Kidney (tissue), 14 donors: ENCODE results near the gene COMMD7. TPM values are rescaled to one million over a fixed set of nuclear protein-coding genes. Genes with fewer than 3 reads are reported as not detected.

Experiments used
- DNase-seq, 5 donors: peaks; one replicate each; pipeline ENCODE4 v3.0.0-alpha.2; 2013 to 2020
- FAIRE-seq: peaks from 2 replicates; lab custom pipeline; 2012; peaks lifted over from hg19 to GRCh38; lab: Jason Lieb, UNC
- H3K27ac ChIP-seq, 2 donors: one replicate each; pipeline ENCODE4 v1.7.0; 2013; ENCODE audit warnings: low read depth in 2 of 2, low read length in 2 of 2, inconsistent platforms in 1 of 2
- H3K27me3 ChIP-seq: one replicate; pipeline ENCODE4 v1.7.1; 2013; ENCODE audit warnings: low read length, inconsistent platforms; ENCODE audit not compliant: control insufficient read depth, insufficient read depth
- H3K36me3 ChIP-seq, 3 donors: one replicate each; pipeline versions ENCODE4 v1.7.0 to v1.7.1; 2013; ENCODE audit warnings: low read length in 3 of 3, control low read depth in 1 of 3, inconsistent platforms in 1 of 3; ENCODE audit not compliant: insufficient read depth in 3 of 3, control insufficient read depth in 2 of 3
- H3K4me1 ChIP-seq, 3 donors: one replicate each; pipeline versions ENCODE4 v1.7.0 to v1.7.1; 2013; ENCODE audit warnings: low read length in 3 of 3, inconsistent platforms in 1 of 3, low read depth in 1 of 3; ENCODE audit not compliant: control insufficient read depth in 2 of 3, insufficient read depth in 2 of 3
- H3K4me3 ChIP-seq, 3 donors: one replicate each; pipeline versions ENCODE4 v1.7.0 to v1.8.1; 2013; ENCODE audit warnings: low read length in 3 of 3, control low read depth in 1 of 3, inconsistent platforms in 1 of 3
- H3K9ac ChIP-seq, 3 donors: one replicate each; pipeline versions ENCODE4 v1.7.0 to v1.7.1; 2013; ENCODE audit warnings: low read length in 3 of 3, control low read depth in 1 of 3, inconsistent platforms in 1 of 3
- H3K9me3 ChIP-seq, 3 donors: one replicate each; pipeline versions ENCODE4 v1.7.0 to v1.7.1; 2013; ENCODE audit warnings: low read length in 3 of 3, control low read depth in 1 of 3, inconsistent platforms in 1 of 3; ENCODE audit not compliant: control insufficient read depth in 2 of 3, insufficient read depth in 1 of 3
- intact Hi-C: fragments of 100-400 bp; cut with DNase I; formaldehyde crosslinking; loops from one replicate; pipeline ENCODE4 v1.11.1; 2022
- polyA plus RNA-seq: library from polyadenylated mRNA; stranded (reverse); fragments of 350-450 nt; fragmentation: Illumina TruSeq; extraction: RNeasy Lipid Tissue Mini Kit (QIAGEN cat#74804); gene quantifications from one replicate; pipeline ENCODE4 v1.2.3, GENCODE V29; 2014; ENCODE audit warnings: low read depth, low replicate concordance; ENCODE audit not compliant: insufficient read depth
- total RNA-seq: library from RNA; stranded (reverse); fragmentation: NEBNext Ultra II Directional; extraction: Animal tissue kit (Norgen Biotek cat#: 25700); gene quantifications from one replicate; pipeline ENCODE4 v1.2.1, GENCODE V29; 2021
- TF ChIP-seq, protein P1 (sequence below): IDR thresholded peaks from 3 replicates; pipeline ENCODE4 v1.5.1; 2012; ENCODE audit warnings: mild to moderate bottlenecking, moderate library complexity, borderline replicate concordance; ENCODE audit not compliant: insufficient read depth; ENCODE audit errors: extremely low read depth
- donor health status: control.
- donor health status: control.
- donor health status: control.
- donor health status: control.
- donor health status: control.
- donor health status: DM: yes; HTN: yes; CAD: no.
- donor health status: Normal renal cell carcinoma (clear cell type).

The COMMD7 gene
- total and polyA plus RNA-seq, 2 donors from 2014 or later, result 45.8 to 99.2 TPM

DNA sequence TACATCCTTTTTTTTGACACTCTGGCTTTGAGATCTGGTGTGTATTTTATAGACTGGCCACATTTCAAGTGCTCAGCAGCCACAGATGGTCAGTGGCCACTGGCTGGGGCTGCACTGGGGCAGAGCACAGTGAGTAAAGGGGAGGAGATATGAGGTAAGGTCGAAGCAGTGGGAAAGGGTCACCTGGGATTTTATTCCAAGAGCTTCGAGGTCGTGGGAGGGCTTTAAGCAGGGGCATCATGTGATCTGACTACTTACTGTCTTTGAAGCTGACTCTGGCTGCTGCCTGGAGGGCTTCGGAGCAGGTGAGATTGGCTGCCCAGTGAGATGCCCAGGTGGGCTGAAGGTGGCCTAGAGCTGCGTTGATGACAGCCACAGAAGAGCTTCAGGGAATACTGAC is 76.2 kb downstream of the COMMD7 start:
- Histone ChIP-seq H3K9me3 (no peaks in the 10 kb centered on the region), H3K27me3 (no peaks in the 10 kb centered on the region), H3K9ac (no peak overlapping the region), H3K4me1 (no peaks in the 10 kb centered on the region), H3K36me3 (no peaks in the 10 kb centered on the region), H3K4me3 (no peak overlapping the region), H3K27ac (no peak overlapping the region)
- intact Hi-C loops, result no loop called here
- TF ChIP-seq, protein P1, sequence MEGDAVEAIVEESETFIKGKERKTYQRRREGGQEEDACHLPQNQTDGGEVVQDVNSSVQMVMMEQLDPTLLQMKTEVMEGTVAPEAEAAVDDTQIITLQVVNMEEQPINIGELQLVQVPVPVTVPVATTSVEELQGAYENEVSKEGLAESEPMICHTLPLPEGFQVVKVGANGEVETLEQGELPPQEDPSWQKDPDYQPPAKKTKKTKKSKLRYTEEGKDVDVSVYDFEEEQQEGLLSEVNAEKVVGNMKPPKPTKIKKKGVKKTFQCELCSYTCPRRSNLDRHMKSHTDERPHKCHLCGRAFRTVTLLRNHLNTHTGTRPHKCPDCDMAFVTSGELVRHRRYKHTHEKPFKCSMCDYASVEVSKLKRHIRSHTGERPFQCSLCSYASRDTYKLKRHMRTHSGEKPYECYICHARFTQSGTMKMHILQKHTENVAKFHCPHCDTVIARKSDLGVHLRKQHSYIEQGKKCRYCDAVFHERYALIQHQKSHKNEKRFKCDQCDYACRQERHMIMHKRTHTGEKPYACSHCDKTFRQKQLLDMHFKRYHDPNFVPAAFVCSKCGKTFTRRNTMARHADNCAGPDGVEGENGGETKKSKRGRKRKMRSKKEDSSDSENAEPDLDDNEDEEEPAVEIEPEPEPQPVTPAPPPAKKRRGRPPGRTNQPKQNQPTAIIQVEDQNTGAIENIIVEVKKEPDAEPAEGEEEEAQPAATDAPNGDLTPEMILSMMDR, result no peak
- DNase-seq, result no peak
- FAIRE-seq, result no peak

DNA sequence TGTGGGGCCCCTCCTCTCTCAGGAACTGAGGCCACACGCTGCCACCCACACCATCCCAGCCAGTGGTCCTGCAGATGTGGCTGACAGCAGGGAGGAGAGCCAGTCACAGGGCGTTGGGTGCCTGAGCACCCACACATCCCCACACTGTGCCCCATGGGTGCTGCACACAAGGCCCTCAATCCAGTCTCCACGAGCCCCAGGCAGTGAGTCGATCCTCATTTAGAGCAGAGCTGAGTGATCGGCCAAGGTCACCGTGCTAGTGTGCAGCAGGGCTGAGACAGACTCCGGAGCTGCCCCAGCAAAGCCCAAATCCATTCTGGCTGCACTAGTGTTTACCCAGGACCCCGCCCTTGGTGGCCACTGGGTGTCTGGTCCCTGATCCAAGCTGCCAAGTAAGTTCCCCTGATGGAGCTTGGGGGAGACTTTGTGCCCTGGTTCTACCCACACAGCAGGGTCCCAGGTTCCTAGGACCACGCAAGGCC is 78.5 kb downstream of the COMMD7 start:
- Histone ChIP-seq H3K9me3 (no peaks in the 10 kb centered on the region), H3K4me1 (no peaks in the 10 kb centered on the region), H3K36me3 (no peaks in the 10 kb centered on the region), H3K4me3 (no peak overlapping the region), H3K27me3 (no peaks in the 10 kb centered on the region), H3K9ac (no peak overlapping the region), H3K27ac (no peak overlapping the region)
- TF ChIP-seq, protein P1, result no peak
- no peak for DNase-seq
- intact Hi-C loops, result no loop called here
- FAIRE-seq, result no peak

DNA sequence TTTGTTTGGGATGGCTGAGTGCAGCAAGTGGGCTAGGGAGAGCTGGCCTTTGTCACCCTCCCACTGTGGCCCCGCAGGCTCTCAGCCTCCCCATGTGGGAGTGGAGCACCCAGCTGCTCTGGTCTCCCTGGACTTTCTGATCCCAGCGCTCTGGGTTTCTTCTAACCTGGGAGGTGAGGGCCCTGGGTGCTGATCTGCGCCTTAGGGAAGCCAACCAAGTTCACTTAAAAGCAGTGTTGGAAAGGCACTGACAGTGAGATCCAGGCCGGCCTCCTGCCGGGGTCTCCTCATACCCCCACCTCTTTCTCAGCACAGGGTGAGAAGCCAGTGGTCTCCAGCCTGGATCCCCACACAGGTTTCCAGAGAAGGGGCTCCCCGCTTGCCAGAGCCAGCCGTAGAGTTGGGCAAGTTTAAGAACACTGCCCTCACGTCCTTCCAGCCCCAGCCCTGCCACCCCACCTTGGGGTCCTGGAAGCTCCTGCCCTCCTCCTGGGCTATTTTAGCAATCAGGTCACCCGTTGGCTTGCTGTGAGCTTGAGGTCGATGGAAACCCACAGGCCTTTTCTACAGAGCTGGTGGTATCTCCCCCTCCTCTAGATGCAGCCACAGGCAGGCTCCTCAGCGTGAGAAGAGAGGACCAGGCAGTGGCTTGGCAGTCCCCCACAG is 79.1 kb downstream of the COMMD7 start:
- DNase-seq, result no peak
- TF ChIP-seq, protein P1, result no peak
- H3K27me3 ChIP-seq, result no peaks in the 10 kb centered on the region
- no peak overlapping the region for H3K4me3 ChIP-seq
- no peaks in the 10 kb centered on the region for H3K4me1 ChIP-seq
- no peak overlapping the region for H3K9ac ChIP-seq
- no peaks in the 10 kb centered on the region for H3K36me3 ChIP-seq
- intact Hi-C loops, result no loop called here
- H3K9me3 ChIP-seq, result no peaks in the 10 kb centered on the region
- no peak for FAIRE-seq
- no peak overlapping the region for H3K27ac ChIP-seq
